Uterus (tissue), 4 donors: Measurements from ENCODE around the gene CELSR1. TPM values are rescaled to one million over a fixed set of nuclear protein-coding genes. Genes with fewer than 3 reads are reported as not detected.
"Not testable (repeated sequence)": the region's sequence is repeated elsewhere in the genome, so short reads cannot be mapped to it uniquely, and the experiment has no call there.

Source experiments
- DNase-seq, 2 donors: peaks; one replicate each; pipeline ENCODE4 v3.0.0-alpha.2; 2019 to 2020
- H3K27ac ChIP-seq, 2 donors: fragments of 200-600 bp; sonication (generic); 1 replicate in 1 of 2; 2 replicates in 1 of 2; pipeline ENCODE4 v1.5.1; 2016 to 2018
- H3K27me3 ChIP-seq, 2 donors: fragments of 200-600 bp; sonication (generic); one replicate each; pipeline ENCODE4 v1.5.1; 2018 to 2019; ENCODE audit warnings: control low read depth in 1 of 2
- H3K36me3 ChIP-seq, 2 donors: fragments of 200-600 bp; sonication (generic); one replicate each; pipeline ENCODE4 v1.5.1; 2019; ENCODE audit warnings: control low read depth in 1 of 2
- H3K4me1 ChIP-seq, 2 donors: fragments of 200-600 bp; sonication (generic); one replicate each; pipeline ENCODE4 v1.5.1; 2018 to 2019; ENCODE audit warnings: control low read depth in 1 of 2
- H3K4me3 ChIP-seq, 2 donors: fragments of 200-600 bp; sonication (generic); 1 replicate in 1 of 2; 2 replicates in 1 of 2; pipeline ENCODE4 v1.5.1; 2018 to 2019; ENCODE audit warnings: mild to moderate bottlenecking in 1 of 2
- H3K9me3 ChIP-seq, 2 donors: fragments of 200-600 bp; sonication (generic); one replicate each; pipeline ENCODE4 v1.5.1; 2019; ENCODE audit warnings: control low read depth in 1 of 2
- CTCF ChIP-seq, 4 experiments: fragments of 200-600 bp in 2 of 4; fragments of 450-650 bp in 2 of 4; sonication (generic) in 2 of 4; IDR thresholded peaks; one replicate each; pipeline ENCODE4 v1.5.1; 2016 to 2019; ENCODE audit warnings: antibody characterized with exemption in 4 of 4, mild to moderate bottlenecking in 2 of 4, moderate library complexity in 1 of 4
- POLR2A ChIP-seq, 2 donors: fragments of 450-650 bp; IDR thresholded peaks; one replicate each; pipeline ENCODE4 v1.6.1; 2016; ENCODE audit warnings: antibody characterized with exemption in 2 of 2, mild to moderate bottlenecking in 1 of 2, moderate library complexity in 1 of 2
- intact Hi-C: fragments of 100-400 bp; cut with DNase I; formaldehyde crosslinking; loops from one replicate; pipeline ENCODE4 v1.15.1; 2023; ENCODE audit warnings: low total_unique reads
- total RNA-seq, 4 donors: library from RNA; depleted of rRNA in 3 of 4; stranded (reverse); fragments of >200 nt in 3 of 4; gene quantifications; one replicate each; pipeline versions ENCODE4 v1.1.0 to v1.2.4, GENCODE V29; 2014 to 2023
- donor health status: DM: yes; HTN: yes; CAD: no.

The CELSR1 gene
- total RNA-seq, 4 donors from 2014 or later = 1.5 to 15.8 (median 8.4) TPM

DNA sequence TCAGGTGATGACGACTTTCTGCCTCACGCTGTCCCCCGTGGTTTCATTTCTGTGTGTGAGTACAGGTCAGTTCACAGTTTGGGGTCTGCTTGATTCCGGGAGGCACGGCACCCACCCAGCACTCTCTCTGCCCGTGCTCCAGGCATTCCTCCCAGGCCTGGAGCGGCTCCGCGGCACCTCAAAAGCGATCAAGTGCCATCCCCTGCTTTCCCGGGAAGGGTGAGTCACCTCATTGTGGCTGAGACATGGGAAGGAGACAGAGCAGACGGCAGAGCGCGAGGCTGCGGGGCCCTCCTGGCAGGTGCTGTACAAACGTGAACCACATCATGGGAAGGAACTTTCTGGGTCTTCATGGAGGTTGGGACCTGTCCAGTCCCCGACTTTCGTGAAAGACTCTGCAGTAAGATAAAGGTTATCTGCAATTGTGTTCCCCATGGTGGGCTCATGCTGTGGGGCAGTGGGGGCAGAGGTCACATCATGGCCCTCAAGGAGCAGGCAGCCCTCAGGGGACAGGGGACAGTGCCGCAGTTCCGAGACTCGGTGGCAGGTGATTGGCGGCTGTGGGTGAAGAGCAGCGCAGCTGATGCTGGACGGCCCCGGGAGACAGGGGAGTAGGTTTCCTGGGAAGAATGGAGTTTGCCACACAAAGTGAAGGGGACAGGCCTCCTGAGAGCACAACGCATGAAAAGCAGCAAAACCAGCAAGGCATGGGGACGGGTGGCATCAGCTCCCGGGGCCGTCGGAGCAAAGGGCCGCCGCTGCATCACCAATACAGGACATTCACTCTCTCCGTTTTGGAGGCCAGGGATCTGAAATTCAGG, 65.3 kb downstream of the CELSR1 start:
- intact Hi-C loops = no loop called here
- Histone ChIP-seq H3K27ac (no peak overlapping the region), H3K4me3 (no peak overlapping the region), H3K9me3 (no peaks in the 10 kb centered on the region), H3K36me3 (no peaks in the 10 kb centered on the region), H3K4me1 (no peaks in the 10 kb centered on the region), H3K27me3 (no peaks in the 10 kb centered on the region)
- no peak for DNase-seq
- TF ChIP-seq POLR2A (IDR thresholded peaks at IDR 0.05) (no peak), CTCF (IDR thresholded peaks at IDR 0.05) (no peak)

- DNase-seq, H3K9me3 ChIP-seq, H3K4me3 ChIP-seq, H3K27ac ChIP-seq, H3K27me3 ChIP-seq, H3K36me3 ChIP-seq, H3K4me1 ChIP-seq, intact Hi-C loops: not testable (repeated sequence)
Measured at GRCh38 chr22:46471330-46471729, 66.1 kb downstream of the CELSR1 start.

DNA sequence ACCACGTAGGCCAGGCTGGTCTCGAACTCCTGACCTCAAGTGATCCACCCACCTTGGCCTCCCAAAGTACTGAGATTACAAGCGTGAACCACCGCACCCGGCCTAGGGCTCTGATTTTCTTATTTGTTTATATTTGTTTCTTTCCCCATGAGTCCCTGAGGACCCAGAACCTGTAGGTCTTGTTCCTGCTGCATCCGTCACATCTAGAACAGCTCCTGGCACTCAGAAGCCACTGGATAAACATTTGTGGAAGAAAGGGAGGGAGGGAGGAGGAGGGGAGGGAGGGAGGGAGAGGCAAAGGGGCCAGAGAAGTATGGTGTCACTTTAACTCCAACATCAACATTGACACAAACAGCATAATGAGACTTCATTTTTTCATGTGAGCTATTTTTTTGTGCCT, 67.7 kb downstream of the CELSR1 start:
- no peaks in the 10 kb centered on the region for H3K36me3 ChIP-seq
- intact Hi-C loops = no loop called here
- H3K27ac ChIP-seq = no peak overlapping the region
- no peaks in the 10 kb centered on the region for H3K9me3 ChIP-seq
- DNase-seq = no peak
- TF ChIP-seq CTCF (IDR thresholded peaks at IDR 0.05) (no peak), POLR2A (IDR thresholded peaks at IDR 0.05) (no peak)
- H3K4me3 ChIP-seq = no peak overlapping the region
- no peaks in the 10 kb centered on the region for H3K27me3 ChIP-seq
- no peaks in the 10 kb centered on the region for H3K4me1 ChIP-seq

GRCh38 chr22:46467006-46467405, 70.4 kb downstream of the CELSR1 start:
- no peak for DNase-seq
- no peaks in the 10 kb centered on the region for H3K27me3 ChIP-seq
- no peak overlapping the region for H3K27ac ChIP-seq
- no peaks in the 10 kb centered on the region for H3K4me1 ChIP-seq
- H3K9me3 ChIP-seq = no peaks in the 10 kb centered on the region
- intact Hi-C loops = no loop called here
- H3K36me3 ChIP-seq = no peaks in the 10 kb centered on the region
- no peak for TF ChIP-seq CTCF (IDR thresholded peaks at IDR 0.05)
- no peak for TF ChIP-seq POLR2A (IDR thresholded peaks at IDR 0.05)
- H3K4me3 ChIP-seq = no peak overlapping the region

DNA sequence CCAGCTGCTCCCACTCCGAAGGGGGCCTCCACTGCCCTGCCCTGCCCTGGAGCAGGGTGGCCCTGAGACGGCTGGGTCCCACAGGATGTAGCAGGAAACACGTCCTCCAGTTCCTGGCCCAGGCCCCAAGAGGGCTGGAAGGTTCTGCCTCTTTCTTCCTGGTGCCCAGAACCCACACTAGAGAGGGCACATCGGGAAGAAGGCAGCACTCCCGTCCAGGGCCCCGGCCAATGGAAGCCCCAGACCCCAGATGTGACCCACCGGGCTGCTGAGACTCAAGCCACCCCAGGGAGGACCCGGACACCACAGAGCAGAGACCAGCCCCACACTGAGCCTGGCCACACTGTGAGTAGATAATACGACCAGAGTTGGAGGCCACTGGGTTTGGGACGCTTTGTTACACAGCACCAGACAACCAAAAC, 71.2 kb downstream of the CELSR1 start:
- no peaks in the 10 kb centered on the region for H3K4me1 ChIP-seq
- H3K36me3 ChIP-seq = no peaks in the 10 kb centered on the region
- no peak overlapping the region for H3K4me3 ChIP-seq
- H3K27ac ChIP-seq = no peak overlapping the region
- intact Hi-C loops = no loop called here
- no peaks in the 10 kb centered on the region for H3K9me3 ChIP-seq
- no peaks in the 10 kb centered on the region for H3K27me3 ChIP-seq
- TF ChIP-seq CTCF (IDR thresholded peaks at IDR 0.05) (no peak), POLR2A (IDR thresholded peaks at IDR 0.05) (no peak)
- no peak for DNase-seq
